ENCODE results near the gene ENPP3.

DNA sequence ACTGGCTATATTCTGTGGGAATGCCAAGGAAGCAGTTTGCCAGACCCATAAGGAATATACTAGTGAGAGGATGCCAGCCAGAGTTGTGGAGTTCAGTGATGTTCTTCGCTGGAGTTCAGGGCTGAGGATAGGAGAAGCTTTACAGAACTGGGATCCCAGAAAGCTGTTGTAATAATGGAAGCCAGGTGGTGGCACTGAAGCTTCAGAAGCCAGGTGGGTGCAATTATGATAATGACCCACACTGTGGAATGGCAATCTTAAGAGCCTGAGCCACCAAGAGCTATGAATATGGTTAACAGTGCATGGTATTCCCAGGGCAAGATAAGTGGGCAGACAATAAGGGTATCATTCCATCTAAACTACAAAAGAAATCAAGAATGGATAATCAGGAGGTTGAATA is 145.7 kb downstream of the ENPP3 start:
- no peak for TF ChIP-seq CTCF (IDR thresholded peaks at IDR 0.05)
- TF ChIP-seq EZH2 (IDR thresholded peaks at IDR 0.05; ENCODE audit: borderline replicate concordance, insufficient read depth, low read depth, low read length, poor library complexity, severe bottlenecking) = no peak
